ENCODE data around the gene TAB2.

GRCh38 chr6:149445573-149445972 is 128.1 kb downstream of the TAB2 start:
- TF ChIP-seq CTCF (IDR thresholded peaks at IDR 0.05; ENCODE audit: poor library complexity) = no peak
- TF ChIP-seq EZH2 (IDR thresholded peaks at IDR 0.05; ENCODE audit: borderline replicate concordance) = no peak
